Hindlimb muscle (tissue), 1 donor: ENCODE data around the gene OR52E8. TPM values are rescaled to one million over a fixed set of nuclear protein-coding genes. Genes with fewer than 3 reads are reported as not detected.

Source experiments
- DNase-seq: peaks from one replicate; pipeline ENCODE4 v3.0.0-alpha.2; 2013
- polyA plus RNA-seq: library from polyadenylated mRNA; unstranded; fragments of 120-200 nt; gene quantifications from one replicate; pipeline ENCODE4 v1.2.1, GENCODE V29; 2013; ENCODE audit not compliant: insufficient read length

Gene OR52E8
- polyA plus RNA-seq, 1 donor: not detected

GRCh38 chr11:5807580-5807979, 49.9 kb downstream of the OR52E8 start:
- no peak for DNase-seq

Other genes with a start within 250 kb of the OR52E8 start
- gene TRIM34, start 232.7 kb downstream of the OR52E8 start, polyA plus RNA-seq: 4.1 TPM
- gene TRIM5, start 172.6 kb downstream of the OR52E8 start, polyA plus RNA-seq: 13.9 TPM
- gene TRIM22, start 167.9 kb downstream of the OR52E8 start, polyA plus RNA-seq: 12.1 TPM
- gene OR56B1, start 121.2 kb downstream of the OR52E8 start, polyA plus RNA-seq: not detected
- 0.26 TPM for gene OR52N4, start 103.4 kb downstream of the OR52E8 start, polyA plus RNA-seq
- not detected for gene OR52N5, start 74.3 kb downstream of the OR52E8 start, polyA plus RNA-seq
- gene OR52N1, start 66.4 kb downstream of the OR52E8 start, polyA plus RNA-seq: not detected
- gene OR52N2, start 48.8 kb downstream of the OR52E8 start, polyA plus RNA-seq: not detected
- not detected for gene OR52E6, start 15.8 kb downstream of the OR52E8 start, polyA plus RNA-seq
- gene OR52E4, start 22.9 kb upstream of the OR52E8 start, polyA plus RNA-seq: not detected
- not detected for gene OR52E5, start 35.5 kb upstream of the OR52E8 start, polyA plus RNA-seq
- not detected for gene OR56A3, start 84.6 kb upstream of the OR52E8 start, polyA plus RNA-seq
- gene OR56A5, start 110.8 kb upstream of the OR52E8 start, polyA plus RNA-seq: not detected
- not detected for gene OR52L1, start 129.3 kb upstream of the OR52E8 start, polyA plus RNA-seq
- not detected for gene OR56A4, start 149.3 kb upstream of the OR52E8 start, polyA plus RNA-seq
- not detected for gene OR56A1, start 173.1 kb upstream of the OR52E8 start, polyA plus RNA-seq
- not detected for gene OR56B4, start 250.0 kb upstream of the OR52E8 start, polyA plus RNA-seq